ENCODE measurements around the gene UBA7. TPM values are rescaled to one million over a fixed set of nuclear protein-coding genes. Genes with fewer than 3 reads are reported as not detected.

UBA7 gene
- polyA plus RNA-seq, 1 donor from 2014 or later = 4.0 TPM

- H3K27ac ChIP-seq (ENCODE audit: low read length) = no peak overlapping the region
Measured at GRCh38 chr3:49803465-49804140, 10.2 kb downstream of the UBA7 start.

DNA sequence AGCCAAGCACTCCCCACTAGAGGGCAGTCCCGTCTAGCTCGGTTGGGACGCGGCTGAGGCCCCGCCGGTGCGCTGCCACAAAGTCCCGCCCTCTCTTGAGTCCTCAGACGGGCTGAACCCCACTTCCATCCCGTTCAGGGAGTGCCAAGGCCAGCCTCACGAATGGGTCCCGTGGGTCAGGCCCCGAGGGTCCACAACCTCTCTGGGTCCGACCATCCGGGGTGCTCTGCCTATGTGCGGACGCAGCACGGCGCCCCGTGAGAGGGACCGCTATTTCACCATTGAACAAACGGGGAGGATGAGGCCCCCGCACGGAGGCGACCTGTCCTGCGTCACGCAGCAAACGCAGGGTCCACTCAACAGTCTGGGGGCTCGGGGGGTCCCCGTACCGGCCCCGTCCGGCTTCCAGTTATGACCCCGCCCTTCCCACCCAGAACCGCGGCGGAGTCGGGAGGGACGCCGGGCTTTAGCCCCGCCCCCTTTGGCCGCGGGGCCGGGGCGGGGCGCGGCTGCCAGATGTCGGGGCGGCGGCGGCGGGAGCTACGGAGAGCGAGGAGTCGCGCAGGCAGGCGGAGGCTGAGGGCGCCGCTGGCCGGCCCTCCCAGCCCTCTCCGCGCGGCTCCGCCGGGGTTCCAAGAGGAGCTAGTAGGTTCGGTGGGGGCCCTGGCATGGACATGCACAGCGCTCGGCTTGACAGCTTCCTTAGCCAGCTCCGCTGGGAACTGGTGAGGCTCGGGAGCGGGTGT, 10.9 kb downstream of the UBA7 start, which contains the start of gene INKA1:
Gene INKA1 (plus strand): TSS at position 543 of the 746 bp plus-strand sequence. CDS start 132 bp downstream, at position 675.
- Histone ChIP-seq H2AFZ (ENCODE audit: low read depth, low read length) (peak within 1 kb of the TSS; percentile 80), H4K20me1 (ENCODE audit: insufficient read depth) (no peaks in the 10 kb centered on the region), H3K4me3 (ENCODE audit: low read length) (peak within 1 kb of the TSS; percentile 74), H3K36me3 (ENCODE audit: insufficient read depth, low read length) (no peaks in the 10 kb centered on the region), H3K9me3 (ENCODE audit: low read length) (no peaks in the 10 kb centered on the region), H3K9me2 (ENCODE audit: insufficient read depth, low read length) (no peaks in the 10 kb centered on the region), H3F3A (ENCODE audit: insufficient read depth, low read length, poor library complexity, severe bottlenecking) (no peaks in the 10 kb centered on the region), H3K27me3 (ENCODE audit: insufficient read depth, low read depth, low read length) (peaks cover 14% of the 10 kb centered on the region), H3K79me2 (replicated peaks; ENCODE audit: insufficient read depth, low read length) (no peaks in the 10 kb centered on the region), H3K9ac (ENCODE audit: low read length) (peak within 1 kb of the TSS; percentile 65), H3K27ac (ENCODE audit: low read length) (no peak within 1 kb of the TSS), H3K4me2 (ENCODE audit: low read length) (peak within 1 kb of the TSS; percentile 48)
- TF ChIP-seq MXI1 (conservative IDR thresholded peaks at IDR 0.05; ENCODE audit: poor library complexity, severe bottlenecking) (peak; percentile 58), RAD21 (conservative IDR thresholded peaks at IDR 0.05) (peak; percentile 93), CTCF (IDR thresholded peaks at IDR 0.05; ENCODE audit: poor library complexity, severe bottlenecking) (peak; percentile 97), POLR2AphosphoS5 (IDR thresholded peaks at IDR 0.05) (peak; percentile 63), SMC3 (conservative IDR thresholded peaks at IDR 0.05; ENCODE audit: poor library complexity) (peak; percentile 92), EP300 (conservative IDR thresholded peaks at IDR 0.05; ENCODE audit: poor library complexity, severe bottlenecking) (no peak), TAF1 (IDR thresholded peaks at IDR 0.05; ENCODE audit: low read depth) (no peak), EZH2 (IDR thresholded peaks at IDR 0.05; ENCODE audit: borderline replicate concordance, insufficient read depth, low read length, poor library complexity, severe bottlenecking) (no peak)
- TF ChIP-seq, protein P1, sequence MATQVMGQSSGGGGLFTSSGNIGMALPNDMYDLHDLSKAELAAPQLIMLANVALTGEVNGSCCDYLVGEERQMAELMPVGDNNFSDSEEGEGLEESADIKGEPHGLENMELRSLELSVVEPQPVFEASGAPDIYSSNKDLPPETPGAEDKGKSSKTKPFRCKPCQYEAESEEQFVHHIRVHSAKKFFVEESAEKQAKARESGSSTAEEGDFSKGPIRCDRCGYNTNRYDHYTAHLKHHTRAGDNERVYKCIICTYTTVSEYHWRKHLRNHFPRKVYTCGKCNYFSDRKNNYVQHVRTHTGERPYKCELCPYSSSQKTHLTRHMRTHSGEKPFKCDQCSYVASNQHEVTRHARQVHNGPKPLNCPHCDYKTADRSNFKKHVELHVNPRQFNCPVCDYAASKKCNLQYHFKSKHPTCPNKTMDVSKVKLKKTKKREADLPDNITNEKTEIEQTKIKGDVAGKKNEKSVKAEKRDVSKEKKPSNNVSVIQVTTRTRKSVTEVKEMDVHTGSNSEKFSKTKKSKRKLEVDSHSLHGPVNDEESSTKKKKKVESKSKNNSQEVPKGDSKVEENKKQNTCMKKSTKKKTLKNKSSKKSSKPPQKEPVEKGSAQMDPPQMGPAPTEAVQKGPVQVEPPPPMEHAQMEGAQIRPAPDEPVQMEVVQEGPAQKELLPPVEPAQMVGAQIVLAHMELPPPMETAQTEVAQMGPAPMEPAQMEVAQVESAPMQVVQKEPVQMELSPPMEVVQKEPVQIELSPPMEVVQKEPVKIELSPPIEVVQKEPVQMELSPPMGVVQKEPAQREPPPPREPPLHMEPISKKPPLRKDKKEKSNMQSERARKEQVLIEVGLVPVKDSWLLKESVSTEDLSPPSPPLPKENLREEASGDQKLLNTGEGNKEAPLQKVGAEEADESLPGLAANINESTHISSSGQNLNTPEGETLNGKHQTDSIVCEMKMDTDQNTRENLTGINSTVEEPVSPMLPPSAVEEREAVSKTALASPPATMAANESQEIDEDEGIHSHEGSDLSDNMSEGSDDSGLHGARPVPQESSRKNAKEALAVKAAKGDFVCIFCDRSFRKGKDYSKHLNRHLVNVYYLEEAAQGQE (IDR thresholded peaks at IDR 0.05; ENCODE audit: borderline replicate concordance) = peak; percentile 43

More at GRCh38 chr3:49803465-49804140, 10.2 kb downstream of the UBA7 start:
- Histone ChIP-seq H3K9ac (ENCODE audit: low read length) (peak overlapping the region; percentile 65), H3F3A (ENCODE audit: insufficient read depth, low read length, poor library complexity, severe bottlenecking) (no peaks in the 10 kb centered on the region), H2AFZ (ENCODE audit: low read depth, low read length) (peak overlapping the region; percentile 80), H3K27me3 (ENCODE audit: insufficient read depth, low read depth, low read length) (peaks cover 14% of the 10 kb centered on the region), H4K20me1 (ENCODE audit: insufficient read depth) (no peaks in the 10 kb centered on the region), H3K4me2 (ENCODE audit: low read length) (peak overlapping the region; percentile 48), H3K4me3 (ENCODE audit: low read length) (peak overlapping the region; percentile 74), H3K79me2 (replicated peaks; ENCODE audit: insufficient read depth, low read length) (no peaks in the 10 kb centered on the region), H3K36me3 (ENCODE audit: insufficient read depth, low read length) (no peaks in the 10 kb centered on the region), H3K9me3 (ENCODE audit: low read length) (no peaks in the 10 kb centered on the region), H3K9me2 (ENCODE audit: insufficient read depth, low read length) (no peaks in the 10 kb centered on the region)
- TF ChIP-seq EZH2 (IDR thresholded peaks at IDR 0.05; ENCODE audit: borderline replicate concordance, insufficient read depth, low read length, poor library complexity, severe bottlenecking) = no peak
- no peak for TF ChIP-seq POLR2AphosphoS5 (IDR thresholded peaks at IDR 0.05)
- TF ChIP-seq TAF1 (IDR thresholded peaks at IDR 0.05; ENCODE audit: low read depth) = no peak
- TF ChIP-seq, protein P1 (IDR thresholded peaks at IDR 0.05; ENCODE audit: borderline replicate concordance) = no peak
- TF ChIP-seq MXI1 (conservative IDR thresholded peaks at IDR 0.05; ENCODE audit: poor library complexity, severe bottlenecking) = peak; percentile 13
- no peak for TF ChIP-seq EP300 (conservative IDR thresholded peaks at IDR 0.05; ENCODE audit: poor library complexity, severe bottlenecking)
